Heart right ventricle (tissue), 12 donors: ENCODE results near the gene ALG12. TPM values are rescaled to one million over a fixed set of nuclear protein-coding genes. Genes with fewer than 3 reads are reported as not detected.

Experiments
- microRNA-seq, 2 donors: library from miRNA; unstranded; fragments of <30 nt; microRNA quantifications; one replicate each; pipeline ENCODE4 v1.2.0, GENCODE V29; 2021
- polyA plus RNA-seq, 2 donors: library from polyadenylated mRNA; stranded (reverse); fragments of 200-250 nt; gene quantifications; one replicate each; pipeline ENCODE4 v1.2.3, GENCODE V29; 2013
- total RNA-seq, 10 donors: library from RNA; stranded (reverse); fragmentation: NEBNext Ultra II Directional in 3 of 10; extraction: Animal tissue kit (Norgen Biotek cat#: 25700) in 3 of 10; gene quantifications; one replicate each; pipeline versions ENCODE4 v1.2.1 to v1.2.4, GENCODE V29; 2021 to 2023
- donor health status: ischemic (EF 13 %, LVEDD 7.1; RV severe dilation, severe dysfunction).
- donor health status: healthy with polysubstance abuse.
- donor health status: DM: no; HTN: yes; CAD: no.
- donor health status: DM: no; HTN: no; CAD: no.
- donor health status: ischemic (EF 25% LVEDD 6.9; RV normal size, moderate dysfunction).
- donor health status: ischemic (EF 25% LVEDD 5.7; RV mildly dilated, moderate dysfunction).
- donor health status: healthy.
- donor health status: nonischemic (EF 11% LVEDD 7.7; RV severe dilation, severe dysfunction).
- donor health status: DM: yes; HTN: yes; CAD: no.
- donor health status: PGD.
- donor health status: ischemic (EF 29% LVEDD 5.4; RV normal size, mild dysfunction).
- donor health status: nonischemic (EF 23%, LVEDD 6.1; RV moderate dilation, normal function).

Gene ALG12
- total and polyA plus RNA-seq, 12 donors, result 9.6 to 19.8 (median 14.1) TPM

Small RNA genes lying within 50 kb of the gene (microRNA-seq; reads per million reads assigned to microRNA genes)
- gene MIR6821, result 0 to 0.51 reads per million in 2 donors

Other genes starting within 250 kb of the ALG12 start
- gene BRD1, start 90.6 kb downstream of the ALG12 start, total RNA-seq, result 10 to 100 TPM; 14.6 to 23.2 (median 16.9) TPM
- gene BRD1, start 90.6 kb downstream of the ALG12 start, polyA plus RNA-seq, result 10 to 100 TPM in 1 of 2 donors, 1 to 10 TPM in 1; 8.2 to 22.9 TPM
- 1 to 10 TPM; 3.5 to 5.9 (median 4.4) TPM for gene ZBED4, start 64.6 kb downstream of the ALG12 start, total RNA-seq
- gene ZBED4, start 64.6 kb downstream of the ALG12 start, polyA plus RNA-seq, result 1 to 10 TPM; 2.6 to 3.2 TPM
- gene CRELD2, start 196 bp upstream of the ALG12 start, total RNA-seq, result 10 to 100 TPM; 13.0 to 32.5 (median 19.2) TPM
- 10 to 100 TPM; 11.0 to 90.0 TPM for gene CRELD2, start 196 bp upstream of the ALG12 start, polyA plus RNA-seq
- 10 to 100 TPM; 27.4 to 81.6 (median 41.6) TPM for gene PIM3, start 42.3 kb upstream of the ALG12 start, total RNA-seq
- 10 to 100 TPM; 43.9 to 62.0 TPM for gene PIM3, start 42.3 kb upstream of the ALG12 start, polyA plus RNA-seq
- under 1 TPM in 1 of 10 donors, not detected in 9; 0.11 TPM for gene IL17REL, start 94.3 kb upstream of the ALG12 start, total RNA-seq
- not detected for gene IL17REL, start 94.3 kb upstream of the ALG12 start, polyA plus RNA-seq
- gene TTLL8, start 139.9 kb upstream of the ALG12 start, total RNA-seq, result not detected
- not detected for gene TTLL8, start 139.9 kb upstream of the ALG12 start, polyA plus RNA-seq
- 1 to 10 TPM in 1 of 10 donors, under 1 TPM in 5, not detected in 4; 0.11 to 1.6 (median 0.37) TPM for gene MLC1, start 167.0 kb upstream of the ALG12 start, total RNA-seq
- under 1 TPM; 0.03 to 0.07 TPM for gene MLC1, start 167.0 kb upstream of the ALG12 start, polyA plus RNA-seq
- under 1 TPM in 2 of 10 donors, not detected in 8; 0.16 to 0.42 TPM for gene MOV10L1, start 171.6 kb upstream of the ALG12 start, total RNA-seq
- under 1 TPM; 0.16 to 0.37 TPM for gene MOV10L1, start 171.6 kb upstream of the ALG12 start, polyA plus RNA-seq